Transverse colon (tissue), 4 donors: Measurements from ENCODE around the gene AGO3. TPM values are rescaled to one million over a fixed set of nuclear protein-coding genes. Genes with fewer than 3 reads are reported as not detected.

Source experiments
- DNase-seq: peaks from one replicate; pipeline ENCODE4 v3.0.0-alpha.2; 2019
- H3K27ac ChIP-seq, 4 donors: fragments of 200-600 bp; sonication (generic); 2 replicates each; pipeline ENCODE4 v1.5.1; 2016 to 2018; ENCODE audit warnings: inconsistent platforms in 4 of 4
- H3K27me3 ChIP-seq: fragments of 200-600 bp; sonication (generic); 2 replicates; pipeline ENCODE4 v1.5.1; 2017; ENCODE audit warnings: inconsistent platforms
- H3K36me3 ChIP-seq, 4 donors: fragments of 200-600 bp; sonication (generic); 2 replicates each; pipeline ENCODE4 v1.5.1; 2017 to 2019; ENCODE audit warnings: inconsistent platforms in 4 of 4
- H3K4me1 ChIP-seq, 4 donors: fragments of 200-600 bp; sonication (generic); 2 replicates each; pipeline ENCODE4 v1.5.1; 2017 to 2020; ENCODE audit warnings: inconsistent platforms in 4 of 4
- H3K4me3 ChIP-seq, 4 donors: fragments of 200-600 bp; sonication (generic); 1 replicate in 1 of 4; 2 replicates in 3 of 4; pipeline versions ENCODE4 v1.5.1 to v1.6.1; 2017 to 2019; ENCODE audit warnings: inconsistent platforms in 4 of 4
- H3K9me3 ChIP-seq, 2 donors: fragments of 200-600 bp; sonication (generic); 2 replicates each; pipeline ENCODE4 v1.5.1; 2017 to 2019; ENCODE audit warnings: inconsistent platforms in 2 of 2
- CTCF ChIP-seq, 5 experiments: fragments of 200-600 bp in 3 of 5; fragments of 450-650 bp in 2 of 5; sonication (generic) in 3 of 5; IDR thresholded peaks; 1 replicate in 2 of 5; 2 replicates in 3 of 5; pipeline ENCODE4 v1.5.1; 2016 to 2017; ENCODE audit warnings: antibody characterized with exemption in 5 of 5, inconsistent platforms in 3 of 5, mild to moderate bottlenecking in 2 of 5, moderate library complexity in 1 of 5
- EP300 ChIP-seq: sonication (generic); formaldehyde crosslinking; IDR thresholded peaks from one replicate; pipeline ENCODE4 v1.6.1; 2017; ENCODE audit warnings: antibody characterized with exemption, low read depth
- POLR2A ChIP-seq: fragments of 450-650 bp; IDR thresholded peaks from one replicate; pipeline ENCODE4 v1.6.1; 2016; ENCODE audit warnings: antibody characterized with exemption, mild to moderate bottlenecking, moderate library complexity
- POLR2AphosphoS5 ChIP-seq, 3 donors: sonication (generic); formaldehyde crosslinking; IDR thresholded peaks; one replicate each; pipeline ENCODE4 v1.6.1; 2016; ENCODE audit warnings: antibody characterized with exemption in 3 of 3
- WGBS, 2 donors: methylation state at CpG; one replicate each; pipeline ENCODE4 v1.1.5; 2018; ENCODE audit warnings: low coverage in 1 of 2; 5-methylcytosine and 5-hydroxymethylcytosine counted together
- in situ Hi-C, 4 donors: fragments of 200-750 bp; cut with MboI; loops; one replicate each; pipeline versions ENCODE4 v1.15.0 to v1.15.1; 2017; ENCODE audit warnings: low sequenced_read_pairs in 3 of 4, low pct_ligation_motif_present in 1 of 4, low pct_unique_long_range_greater_than_20kb in 1 of 4
- intact Hi-C: fragments of 100-400 bp; cut with DNase I; formaldehyde crosslinking; loops from one replicate; pipeline ENCODE4 v1.15.1; 2023; ENCODE audit warnings: low total_unique reads
- total RNA-seq, 4 donors: library from RNA; depleted of rRNA; stranded (reverse); fragments of >200 nt; gene quantifications; one replicate each; pipeline ENCODE4 v1.1.0, GENCODE V29; 2016

The AGO3 gene
- total RNA-seq = 100 to 1,000 TPM in 1 of 4 donors, 10 to 100 TPM in 3; 11.3 to 357 (median 14.1) TPM

- H3K4me1 ChIP-seq = peaks cover 20 to 44% (median 27%) of the 10 kb centered on the region in 4 donors
Measured at GRCh38 chr1:35930593-35931445, at the start of gene AGO3. TSS of gene AGO3 (plus strand) at chr1:35931105. CDS start at chr1:35931427, 322 bp downstream.

GRCh38 chr1:35881850-35882273 lies 49.0 kb upstream of the AGO3 start:
- intact Hi-C loops (no loop called here), in situ Hi-C loops (no loop called here)
- H3K4me1 ChIP-seq = peaks cover 10 to 34% (median 21%) of the 10 kb centered on the region in 4 donors
- H3K9me3 ChIP-seq = no peaks in the 10 kb centered on the region
- no peak overlapping the region for H3K27ac ChIP-seq
- WGBS, 2 donors = 51 to 53% methylated on average over 4 of the region's 4 CpGs
- no peaks in the 10 kb centered on the region for H3K27me3 ChIP-seq
- H3K36me3 ChIP-seq = no peaks in the 10 kb centered on the region
- TF ChIP-seq POLR2A (no peak), POLR2AphosphoS5 (IDR thresholded peaks at IDR 0.05) (no peak), EP300 (no peak), CTCF (IDR thresholded peaks at IDR 0.05) (no peak)
- no peak for DNase-seq
- H3K4me3 ChIP-seq = no peak overlapping the region

More at GRCh38 chr1:35930593-35931445, at the start of gene AGO3:
- in situ Hi-C loops = no loop called here
- no peaks in the 10 kb centered on the region for H3K36me3 ChIP-seq
- H3K27ac ChIP-seq = peak within 1 kb of the TSS; percentile 96 to 99 (median 98)
- DNase-seq = peak; percentile 84
- TF ChIP-seq CTCF (IDR thresholded peaks at IDR 0.05) (no peak), POLR2A (peak; percentile 62), EP300 (no peak), POLR2AphosphoS5 (IDR thresholded peaks at IDR 0.05) (peak; percentile 57 to 83 (median 77))
- H3K4me3 ChIP-seq = peak within 1 kb of the TSS; percentile 63 to 97 (median 81)
- 1% methylated on average over 53 of the region's 112 CpGs; no CpG with 5 or more reads in 1 of the 2 donors for WGBS, 2 donors
- no peaks in the 10 kb centered on the region for H3K27me3 ChIP-seq
- intact Hi-C loops = no loop called here
- no peaks in the 10 kb centered on the region for H3K9me3 ChIP-seq

- Histone ChIP-seq H3K27ac (peak overlapping the region; percentile 12 to 88 (median 64)), H3K4me3 (peak overlapping the region in 2 of 4 donors; percentile 94 to 95), H3K4me1 (peaks cover 15 to 41% (median 24%) of the 10 kb centered on the region in 4 donors), H3K36me3 (no peaks in the 10 kb centered on the region), H3K27me3 (no peaks in the 10 kb centered on the region), H3K9me3 (no peaks in the 10 kb centered on the region)
- intact Hi-C loops = no loop called here
- WGBS, 2 donors = 48 to 63% methylated on average over 9 to 16 of the region's 16 CpGs
- in situ Hi-C loops = no loop called here
- no peak for TF ChIP-seq POLR2A
- TF ChIP-seq CTCF (IDR thresholded peaks at IDR 0.05) = no peak
- no peak for TF ChIP-seq POLR2AphosphoS5 (IDR thresholded peaks at IDR 0.05)
- no peak for TF ChIP-seq EP300
- no peak for DNase-seq
Measured at GRCh38 chr1:35882586-35882944, 48.3 kb upstream of the AGO3 start.

- H3K4me1 ChIP-seq = peaks cover 15 to 47% (median 26%) of the 10 kb centered on the region in 4 donors
- peak; percentile 96 for DNase-seq
- no peaks in the 10 kb centered on the region for H3K27me3 ChIP-seq
- no peaks in the 10 kb centered on the region for H3K36me3 ChIP-seq
- intact Hi-C loops (no loop called here), in situ Hi-C loops (no loop called here)
- WGBS, 2 donors = 1% methylated on average over 32 of the region's 58 CpGs; no CpG with 5 or more reads in 1 of the 2 donors
- TF ChIP-seq POLR2AphosphoS5 (IDR thresholded peaks at IDR 0.05) = peak; percentile 65 to 83 (median 82)
- TF ChIP-seq CTCF (IDR thresholded peaks at IDR 0.05) = peak; percentile 87 to 98 (median 95)
- TF ChIP-seq EP300 = no peak
- peak; percentile 67 for TF ChIP-seq POLR2A
- peak within 1 kb of the TSS; percentile 84 to 89 (median 88) for H3K27ac ChIP-seq
- peak within 1 kb of the TSS; percentile 75 to 95 (median 94) for H3K4me3 ChIP-seq
- H3K9me3 ChIP-seq = no peaks in the 10 kb centered on the region
Measured at GRCh38 chr1:35882945-35883634, 47.8 kb upstream of the AGO3 start, which contains the start of gene AGO1. TSS of gene AGO1 (plus strand) at chr1:35883209. CDS start at chr1:35883422, 213 bp downstream.
